ENCODE data around the gene DISC1. TPM values are rescaled to one million over a fixed set of nuclear protein-coding genes. Genes with fewer than 3 reads are reported as not detected.

Gene DISC1
- total RNA-seq, 2 experiments from 2014 or later = 19.8 to 20.0 TPM

GRCh38 chr1:232034556-232034955, 408.0 kb downstream of the DISC1 start:
- H3K27ac Mint-ChIP-seq = no peak overlapping the region
- DNase-seq (no peak), ATAC-seq (ENCODE audit: poor library complexity) (no peak)
- no peak overlapping the region for H3K4me3 ChIP-seq (ENCODE audit: low read length)
- ChIA-PET POLR2A (no interaction called here), CTCF (interaction anchor here (0.6 kb wide), 1 partner anchor 1563 kb away, joined by 4 read pairs; no protein-coding TSS in a partner anchor)
- H3K27me3 Mint-ChIP-seq = no peaks in the 10 kb centered on the region
- TF ChIP-seq CTCF (IDR thresholded peaks at IDR 0.05) = no peak
- H3K4me1 ChIP-seq (ENCODE audit: insufficient read depth, low read length) = no peaks in the 10 kb centered on the region
- no peaks in the 10 kb centered on the region for H3K9me3 Mint-ChIP-seq
- peaks cover 34% of the 10 kb centered on the region for H3K36me3 Mint-ChIP-seq (ENCODE audit: low read depth)
- intact Hi-C loops (cut with DNase I, micrococcal nuclease) = no loop called here
- no peak overlapping the region for H3K27ac ChIP-seq (ENCODE audit: low read depth in 1 of 2, low read length in 2 of 2)
- no peaks in the 10 kb centered on the region for H3K9me3 ChIP-seq (ENCODE audit: control insufficient read depth in 1 of 2, insufficient read depth in 1 of 2, low read length in 2 of 2)
- H3K36me3 ChIP-seq (ENCODE audit: insufficient read depth, low read length) = no peaks in the 10 kb centered on the region
- H3K4me3 Mint-ChIP-seq = no peak overlapping the region
- no peaks in the 10 kb centered on the region for H3K4me1 Mint-ChIP-seq (ENCODE audit: low read depth)
- H3K27me3 ChIP-seq (ENCODE audit: control insufficient read depth in 1 of 2, insufficient read depth in 2 of 2, low read length in 2 of 2) = no peaks in the 10 kb centered on the region

- H3K27me3 ChIP-seq (ENCODE audit: control insufficient read depth in 1 of 2, insufficient read depth in 2 of 2, low read length in 2 of 2) = no peaks in the 10 kb centered on the region
- no peaks in the 10 kb centered on the region for H3K36me3 ChIP-seq (ENCODE audit: insufficient read depth, low read length)
- DNase-seq (no peak), ATAC-seq (ENCODE audit: poor library complexity) (no peak)
- Mint-ChIP-seq H3K36me3 (ENCODE audit: low read depth) (peaks cover 28% of the 10 kb centered on the region), H3K27me3 (no peaks in the 10 kb centered on the region), H3K4me3 (no peak overlapping the region), H3K9me3 (no peaks in the 10 kb centered on the region), H3K27ac (no peak overlapping the region), H3K4me1 (ENCODE audit: low read depth) (no peaks in the 10 kb centered on the region)
- no peak overlapping the region for H3K27ac ChIP-seq (ENCODE audit: low read depth in 1 of 2, low read length in 2 of 2)
- H3K4me1 ChIP-seq (ENCODE audit: insufficient read depth, low read length) = no peaks in the 10 kb centered on the region
- ChIA-PET CTCF (no interaction called here), POLR2A (no interaction called here)
- no peak overlapping the region for H3K4me3 ChIP-seq (ENCODE audit: low read length)
- TF ChIP-seq CTCF (IDR thresholded peaks at IDR 0.05) = no peak
- H3K9me3 ChIP-seq (ENCODE audit: control insufficient read depth in 1 of 2, insufficient read depth in 1 of 2, low read length in 2 of 2) = no peaks in the 10 kb centered on the region
- intact Hi-C loops (cut with DNase I, micrococcal nuclease) = no loop called here
Observed at GRCh38 chr1:232036181-232036933, 409.8 kb downstream of the DISC1 start.

- DNase-seq (no peak), ATAC-seq (ENCODE audit: poor library complexity) (no peak)
- CTCF ChIA-PET = no interaction called here
- Histone ChIP-seq H3K27me3 (ENCODE audit: control insufficient read depth in 1 of 2, insufficient read depth in 2 of 2, low read length in 2 of 2) (no peaks in the 10 kb centered on the region), H3K9me3 (ENCODE audit: control insufficient read depth in 1 of 2, insufficient read depth in 1 of 2, low read length in 2 of 2) (no peaks in the 10 kb centered on the region), H3K4me1 (ENCODE audit: insufficient read depth, low read length) (no peaks in the 10 kb centered on the region), H3K4me3 (ENCODE audit: low read length) (no peak overlapping the region), H3K36me3 (ENCODE audit: insufficient read depth, low read length) (no peaks in the 10 kb centered on the region), H3K27ac (ENCODE audit: low read depth in 1 of 2, low read length in 2 of 2) (no peak overlapping the region)
- intact Hi-C loops (cut with DNase I, micrococcal nuclease) = no loop called here
- no peaks in the 10 kb centered on the region for H3K27me3 Mint-ChIP-seq
- POLR2A ChIA-PET = no interaction called here
- H3K9me3 Mint-ChIP-seq = no peaks in the 10 kb centered on the region
- no peaks in the 10 kb centered on the region for H3K4me1 Mint-ChIP-seq (ENCODE audit: low read depth)
- TF ChIP-seq CTCF (IDR thresholded peaks at IDR 0.05) = no peak
- peaks cover 25% of the 10 kb centered on the region for H3K36me3 Mint-ChIP-seq (ENCODE audit: low read depth)
- H3K4me3 Mint-ChIP-seq = no peak overlapping the region
- H3K27ac Mint-ChIP-seq = no peak overlapping the region
Observed at GRCh38 chr1:232037774-232038388, 411.3 kb downstream of the DISC1 start.

All from CD4-positive, alpha-beta T cell (primary cell).